Cardiac muscle cell (in vitro differentiated cells and primary cell): ENCODE measurements around the gene TNFRSF19. TPM values are rescaled to one million over a fixed set of nuclear protein-coding genes. Genes with fewer than 3 reads are reported as not detected.
A peak's percentile ranks its signal among the peaks of the same experiment; 100 is the strongest.

ENCODE experiments used
- DNase-seq, 2 donors: peaks; one replicate each; pipeline versions ENCODE4 v3.0.0 to v3.0.0-alpha.2; 2010 to 2017; ENCODE audit warnings: low read depth in 1 of 2, low spot score in 1 of 2
- H3K27ac ChIP-seq: fragments of 200-600 bp; sonication (generic); 2 replicates; pipeline ENCODE4 v1.5.1; 2016
- H3K27me3 ChIP-seq: fragments of 200-600 bp; sonication (generic); 2 replicates; pipeline ENCODE4 v1.6.0; 2016; ENCODE audit warnings: control low read depth
- H3K36me3 ChIP-seq: fragments of 200-600 bp; sonication (generic); 2 replicates; pipeline ENCODE4 v1.5.1; 2016; ENCODE audit warnings: control low read depth
- H3K4me1 ChIP-seq: fragments of 200-600 bp; sonication (generic); 2 replicates; pipeline ENCODE4 v1.8.1; 2017; ENCODE audit warnings: low read depth, mild to moderate bottlenecking, mixed run types
- H3K4me3 ChIP-seq: fragments of 200-600 bp; sonication (generic); 2 replicates; pipeline ENCODE4 v1.5.1; 2016; ENCODE audit warnings: mild to moderate bottlenecking
- H3K9me3 ChIP-seq: fragments of 200-600 bp; sonication (generic); 2 replicates; pipeline ENCODE4 v1.5.1; 2017; ENCODE audit warnings: low read depth, mild to moderate bottlenecking, control low read depth
- polyA plus RNA-seq: library from polyadenylated mRNA; unstranded; fragments of >200 nt; fragmentation: Nextera tagmentation; extraction: Ambion mirVana; gene quantifications from 2 replicates; pipeline ENCODE4 v1.2.1, GENCODE V29; 2016
- total RNA-seq: library from RNA; depleted of rRNA; stranded (reverse); fragments of >200 nt; gene quantifications from 2 replicates; pipeline ENCODE4 v1.2.3, GENCODE V29; 2016
- TF ChIP-seq, protein P1 (sequence below): IDR thresholded peaks from 2 replicates; pipeline ENCODE4 v1.5.1; 2012; ENCODE audit warnings: low read depth, mild to moderate bottlenecking, low read length

The TNFRSF19 gene
- total and polyA plus RNA-seq, 2 experiments from 2014 or later: 91.3 to 139 TPM

- Histone ChIP-seq H3K4me1 (no peaks in the 10 kb centered on the region), H3K36me3 (peaks cover 22% of the 10 kb centered on the region), H3K4me3 (no peak overlapping the region), H3K27me3 (no peaks in the 10 kb centered on the region), H3K9me3 (no peaks in the 10 kb centered on the region), H3K27ac (no peak overlapping the region)
- TF ChIP-seq, protein P1, sequence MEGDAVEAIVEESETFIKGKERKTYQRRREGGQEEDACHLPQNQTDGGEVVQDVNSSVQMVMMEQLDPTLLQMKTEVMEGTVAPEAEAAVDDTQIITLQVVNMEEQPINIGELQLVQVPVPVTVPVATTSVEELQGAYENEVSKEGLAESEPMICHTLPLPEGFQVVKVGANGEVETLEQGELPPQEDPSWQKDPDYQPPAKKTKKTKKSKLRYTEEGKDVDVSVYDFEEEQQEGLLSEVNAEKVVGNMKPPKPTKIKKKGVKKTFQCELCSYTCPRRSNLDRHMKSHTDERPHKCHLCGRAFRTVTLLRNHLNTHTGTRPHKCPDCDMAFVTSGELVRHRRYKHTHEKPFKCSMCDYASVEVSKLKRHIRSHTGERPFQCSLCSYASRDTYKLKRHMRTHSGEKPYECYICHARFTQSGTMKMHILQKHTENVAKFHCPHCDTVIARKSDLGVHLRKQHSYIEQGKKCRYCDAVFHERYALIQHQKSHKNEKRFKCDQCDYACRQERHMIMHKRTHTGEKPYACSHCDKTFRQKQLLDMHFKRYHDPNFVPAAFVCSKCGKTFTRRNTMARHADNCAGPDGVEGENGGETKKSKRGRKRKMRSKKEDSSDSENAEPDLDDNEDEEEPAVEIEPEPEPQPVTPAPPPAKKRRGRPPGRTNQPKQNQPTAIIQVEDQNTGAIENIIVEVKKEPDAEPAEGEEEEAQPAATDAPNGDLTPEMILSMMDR: no peak
- peak in 1 of 2 donors; percentile 33 for DNase-seq
These were observed 38.6 kb downstream of the TNFRSF19 start for GRCh38 chr13:23608701-23609413.

GRCh38 chr13:23609414-23609760, 39.2 kb downstream of the TNFRSF19 start:
- H3K27ac ChIP-seq: no peak overlapping the region
- peak in 1 of 2 donors; percentile 67 for DNase-seq
- H3K27me3 ChIP-seq: no peaks in the 10 kb centered on the region
- no peaks in the 10 kb centered on the region for H3K9me3 ChIP-seq
- no peak overlapping the region for H3K4me3 ChIP-seq
- H3K36me3 ChIP-seq: peaks cover 25% of the 10 kb centered on the region
- TF ChIP-seq, protein P1: no peak
- no peaks in the 10 kb centered on the region for H3K4me1 ChIP-seq

DNA sequence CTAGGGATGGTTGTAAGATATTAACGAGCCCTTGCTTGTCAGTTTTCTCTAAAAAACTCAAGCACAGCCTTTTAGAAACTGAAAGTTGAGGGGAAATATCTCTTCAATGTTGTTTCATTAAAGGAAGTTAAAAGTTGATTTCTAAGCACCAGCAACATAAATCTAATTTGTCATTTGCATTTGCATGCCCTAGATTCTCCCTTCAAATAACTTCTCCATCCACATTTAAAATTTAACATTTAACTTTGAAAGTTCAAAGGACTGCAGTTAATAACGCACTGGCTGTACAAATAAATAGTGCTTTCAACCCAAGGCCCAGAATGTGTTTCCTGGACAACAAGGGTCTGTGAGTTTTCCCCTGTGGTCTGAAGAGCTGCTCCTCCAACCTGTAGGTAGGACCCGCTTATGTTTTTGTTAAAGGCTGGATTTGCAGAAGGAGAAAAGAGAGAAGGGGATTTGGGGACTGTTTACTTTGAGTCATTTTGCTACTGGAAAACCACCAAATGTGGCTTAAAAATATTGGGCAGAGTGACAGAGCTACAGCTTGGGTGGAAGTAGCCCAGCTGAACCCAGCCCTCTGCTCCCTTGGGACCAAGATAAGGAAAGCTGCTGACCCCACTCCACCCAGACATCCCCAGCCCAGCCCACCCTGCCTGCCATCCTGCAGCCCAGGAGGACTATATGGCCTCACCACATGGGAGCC, 39.8 kb downstream of the TNFRSF19 start:
- DNase-seq: no peak
- Histone ChIP-seq H3K27ac (no peak overlapping the region), H3K36me3 (peaks cover 25% of the 10 kb centered on the region), H3K9me3 (no peaks in the 10 kb centered on the region), H3K4me3 (no peak overlapping the region), H3K27me3 (no peaks in the 10 kb centered on the region), H3K4me1 (no peaks in the 10 kb centered on the region)
- TF ChIP-seq, protein P1: no peak

- Histone ChIP-seq H3K27ac (no peak overlapping the region), H3K4me3 (no peak overlapping the region), H3K36me3 (peaks cover 28% of the 10 kb centered on the region), H3K9me3 (no peaks in the 10 kb centered on the region), H3K4me1 (no peaks in the 10 kb centered on the region), H3K27me3 (no peaks in the 10 kb centered on the region)
- TF ChIP-seq, protein P1: no peak
- DNase-seq: peak in 1 of 2 donors; percentile 81
These were observed 40.8 kb downstream of the TNFRSF19 start for GRCh38 chr13:23610966-23611491.

DNA sequence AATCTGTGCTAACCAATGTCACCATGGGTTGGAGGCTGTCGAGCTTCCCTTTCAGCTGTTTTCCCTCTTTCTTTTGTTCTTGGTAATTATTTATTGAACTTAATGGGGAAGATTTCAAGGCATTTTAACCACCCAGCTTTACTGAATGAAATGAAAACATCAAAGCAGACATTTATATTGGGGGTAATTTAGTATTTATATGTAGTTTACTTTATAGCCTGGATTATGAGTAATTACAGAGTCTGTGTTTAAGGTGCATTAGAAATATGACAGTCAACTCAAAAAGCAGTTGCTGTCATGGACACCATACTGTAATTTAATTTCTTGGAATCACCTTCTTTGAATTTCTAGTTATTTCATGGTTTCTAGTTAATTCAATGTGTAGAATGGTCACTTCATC, 42.0 kb downstream of the TNFRSF19 start:
- Histone ChIP-seq H3K27ac (no peak overlapping the region), H3K9me3 (no peaks in the 10 kb centered on the region), H3K27me3 (no peaks in the 10 kb centered on the region), H3K4me1 (no peaks in the 10 kb centered on the region), H3K4me3 (no peak overlapping the region), H3K36me3 (peaks cover 36% of the 10 kb centered on the region)
- TF ChIP-seq, protein P1: no peak
- no peak for DNase-seq
